SW 1271 (cell line): ENCODE measurements around the gene REXO5.
"Not testable (repeated sequence)": the region's sequence is repeated elsewhere in the genome, so short reads cannot be mapped to it uniquely, and the experiment has no call there.

Experiments used
- DNase-seq, 2 experiments: peaks; one replicate each; lab custom pipeline; 2025; lab: John Stamatoyannopoulos, UW

REXO5 gene

DNA sequence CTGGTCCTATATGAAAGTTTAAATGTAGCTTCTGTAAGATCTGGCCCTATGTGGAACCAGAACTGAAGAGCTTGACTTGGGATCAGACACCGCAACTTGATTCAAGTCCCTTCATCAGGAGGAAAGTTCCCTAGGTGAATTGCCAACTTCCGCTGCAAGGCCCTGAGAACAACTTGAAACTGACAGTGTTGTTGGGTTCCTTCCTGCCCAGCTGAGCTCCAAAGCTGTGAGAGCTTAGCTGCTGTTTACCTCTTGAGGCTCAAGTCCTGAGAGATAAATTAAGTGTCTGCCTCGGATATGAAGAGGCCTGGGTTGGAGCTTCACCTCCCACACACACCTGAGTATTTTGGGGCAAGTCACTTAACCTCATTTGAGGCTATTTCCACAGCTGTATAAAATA is 44.7 kb downstream of the REXO5 start:
- DNase-seq: no peak

DNA sequence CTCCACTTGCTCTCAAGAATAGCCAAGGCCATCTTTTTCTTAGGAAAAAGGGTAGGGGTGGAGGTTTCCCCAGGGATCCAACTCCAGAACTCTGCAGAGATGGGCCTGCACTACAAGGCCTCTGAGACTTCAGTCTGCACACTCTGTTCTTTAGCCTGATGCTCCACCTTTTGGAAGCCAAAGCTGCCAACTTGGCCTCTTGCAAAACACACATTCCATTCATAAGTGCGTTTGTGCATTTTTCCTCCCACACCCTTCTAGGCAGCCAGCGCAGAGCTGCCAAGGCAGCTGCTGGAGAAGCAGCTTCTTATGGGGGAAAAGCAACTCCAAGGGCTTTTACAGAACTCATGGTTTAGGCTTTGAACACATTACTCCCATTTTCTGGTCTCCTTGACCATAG is 45.3 kb downstream of the REXO5 start:
- peak; percentile 4 to 57 for DNase-seq

DNA sequence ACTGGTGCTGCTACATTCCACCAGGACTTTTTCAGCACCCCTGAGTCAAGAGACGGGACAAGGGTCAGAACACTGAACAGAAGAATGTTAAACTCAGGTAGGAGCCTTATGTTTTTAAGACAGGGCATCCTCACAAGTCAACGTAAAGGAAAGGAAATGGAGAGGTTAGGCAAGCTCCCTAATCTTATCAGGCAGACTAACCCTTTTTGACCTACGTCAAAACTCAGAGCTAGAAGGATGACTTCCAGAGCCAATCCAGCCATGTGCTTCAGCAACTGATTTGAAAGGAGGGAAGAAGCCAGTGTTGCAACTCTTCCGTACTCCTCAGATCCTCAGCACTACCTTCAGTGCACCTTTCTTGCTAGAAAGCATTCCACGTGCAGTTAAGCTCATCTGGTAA is 46.8 kb downstream of the REXO5 start:
- no peak for DNase-seq

DNA sequence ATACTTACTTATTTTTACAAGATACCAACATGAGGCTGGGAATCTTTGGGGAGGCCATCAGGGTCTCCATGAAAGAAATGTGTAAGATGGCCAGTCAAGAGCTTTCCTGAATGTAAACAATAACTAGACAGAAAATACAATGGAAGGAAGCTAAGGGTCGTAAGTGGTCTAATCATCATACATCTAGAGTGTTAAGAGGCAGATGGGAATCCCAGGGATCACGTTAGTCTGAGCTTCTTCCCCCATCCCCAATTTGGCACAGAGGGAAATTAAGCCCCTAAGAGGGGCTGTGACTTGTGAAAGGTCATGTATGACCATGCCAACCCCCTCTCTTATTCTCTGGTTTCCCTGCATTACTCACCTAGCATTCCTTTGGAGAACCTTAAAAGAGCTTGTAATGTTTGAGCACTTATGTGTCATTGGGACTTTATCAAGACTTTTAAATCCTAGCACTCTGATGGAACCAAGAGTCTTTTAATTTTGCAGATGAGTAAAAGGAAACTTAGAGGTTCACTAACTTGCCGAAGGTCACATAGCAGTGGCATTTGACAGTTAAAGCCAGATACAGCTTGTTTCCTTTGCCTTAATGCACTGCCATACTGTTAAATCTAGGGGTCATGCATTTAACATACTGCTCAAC is 47.8 kb downstream of the REXO5 start:
- no peak for DNase-seq

DNA sequence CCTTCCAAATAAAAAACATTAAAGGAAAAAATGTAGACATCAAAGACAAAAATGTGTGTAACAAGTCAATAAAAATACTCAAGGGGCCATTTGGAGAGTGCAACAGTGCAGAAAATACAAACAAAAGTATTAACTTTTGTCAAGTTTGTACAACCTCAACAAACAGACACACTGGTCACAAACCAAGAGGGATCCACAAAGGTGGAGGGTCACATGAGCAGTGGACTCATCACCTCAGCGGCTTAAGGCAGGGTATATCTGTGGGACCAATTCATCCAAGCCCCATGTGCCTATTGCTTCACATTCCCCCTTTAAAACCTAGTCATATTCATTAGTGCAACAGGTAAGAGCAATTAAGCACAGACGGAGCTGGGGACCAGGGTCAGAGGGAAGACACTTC is 48.6 kb downstream of the REXO5 start:
- DNase-seq: no peak

DNA sequence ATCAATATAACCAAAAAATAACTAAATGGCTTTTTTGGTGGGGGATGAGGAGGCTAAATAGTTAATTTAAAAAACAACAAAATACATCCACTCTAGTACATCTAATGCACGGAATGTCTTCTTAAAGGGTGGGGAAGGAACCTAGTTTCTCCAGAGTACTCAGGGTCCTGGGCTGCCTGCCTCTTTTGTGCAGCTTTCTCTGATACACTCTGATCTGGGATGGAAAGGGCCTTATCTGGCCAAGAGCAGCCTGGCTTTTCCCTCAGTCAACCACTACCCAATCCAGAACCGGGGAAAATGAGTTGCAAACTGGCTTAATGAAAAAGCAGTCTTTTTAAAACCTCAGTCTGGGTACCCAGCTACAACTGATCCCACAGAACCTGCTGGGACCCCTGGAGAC is 51.0 kb downstream of the REXO5 start:
- no peak for DNase-seq

DNA sequence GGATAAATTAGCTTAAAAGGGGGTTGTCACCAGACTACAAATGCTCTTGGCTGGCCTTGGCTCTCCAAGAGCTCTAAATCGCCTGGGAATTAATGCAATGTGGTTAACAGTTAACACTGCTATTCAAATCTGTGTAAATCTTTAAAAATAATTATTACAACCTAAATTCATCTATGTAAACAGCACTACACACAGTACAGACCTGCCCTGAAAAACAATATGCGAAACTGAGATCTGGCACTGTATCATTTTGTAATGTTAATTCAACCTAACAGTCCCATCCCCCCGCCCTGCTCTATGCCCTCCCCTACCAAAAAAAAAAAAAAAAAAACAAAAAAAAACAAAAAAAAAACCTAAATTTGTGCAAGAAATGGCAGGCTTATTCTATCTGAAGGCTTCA is 52.9 kb downstream of the REXO5 start:
- DNase-seq: no peak

DNA sequence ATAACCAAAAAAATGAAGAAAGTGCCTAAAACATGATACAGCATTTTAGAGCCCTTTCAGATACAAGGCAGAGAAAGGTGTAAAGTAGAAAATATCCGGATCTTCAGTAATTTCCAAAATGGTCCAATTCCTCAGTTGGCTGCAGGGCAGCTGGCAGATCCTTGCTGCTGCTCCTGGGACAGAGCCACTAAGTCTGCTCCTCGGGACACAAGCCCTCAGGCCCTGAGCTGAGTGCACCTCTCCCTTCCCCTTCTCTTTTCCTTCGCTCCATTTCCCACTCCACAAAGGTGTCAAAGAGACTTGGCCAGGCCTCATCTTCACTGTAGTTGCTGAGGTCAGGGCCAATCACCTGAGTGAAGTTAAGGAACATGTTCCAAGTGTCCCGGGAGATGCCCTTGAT is 53.4 kb downstream of the REXO5 start:
- no peak for DNase-seq

DNA sequence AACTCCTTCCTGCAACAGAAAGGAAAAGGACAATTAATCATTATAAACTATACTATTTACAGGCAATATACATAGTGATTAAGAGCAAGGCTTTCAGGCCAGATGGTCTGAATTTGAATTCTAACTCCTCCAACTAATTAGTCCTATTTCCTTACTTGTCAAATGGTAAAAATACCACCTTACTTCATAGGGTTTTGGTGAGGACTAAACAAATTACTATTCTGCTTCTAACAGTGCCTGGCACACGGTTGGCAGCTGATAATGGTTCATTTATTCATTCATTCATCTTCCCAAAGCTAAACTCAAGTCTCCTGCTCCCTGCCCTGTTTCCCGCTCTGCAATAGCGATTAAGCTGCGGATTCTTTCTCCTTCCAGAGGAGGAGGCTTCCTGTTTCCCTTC is 54.0 kb downstream of the REXO5 start:
- DNase-seq: no peak

DNA sequence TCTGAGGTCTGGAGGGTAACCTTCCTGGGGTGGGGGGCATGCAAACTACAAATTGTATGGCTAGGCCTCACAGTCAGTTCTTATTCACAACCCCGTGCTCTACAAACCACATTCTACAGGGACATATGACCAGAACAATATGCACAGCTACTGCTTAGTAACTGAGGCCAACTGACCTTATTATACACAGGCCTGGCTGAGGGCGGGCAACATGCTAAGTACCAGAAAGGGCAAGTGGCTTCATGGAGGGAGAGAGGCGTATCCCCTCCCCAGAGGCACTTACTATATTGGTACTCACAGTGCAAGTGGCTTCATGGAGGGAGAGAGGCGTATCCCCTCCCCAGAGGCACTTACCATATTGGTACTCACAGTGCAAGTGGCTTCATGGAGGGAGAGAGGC is 54.7 kb downstream of the REXO5 start:
- not testable (repeated sequence) for DNase-seq

- DNase-seq: no peak
These were observed 56.0 kb downstream of the REXO5 start for GRCh38 chr16:20862162-20862960.

DNA sequence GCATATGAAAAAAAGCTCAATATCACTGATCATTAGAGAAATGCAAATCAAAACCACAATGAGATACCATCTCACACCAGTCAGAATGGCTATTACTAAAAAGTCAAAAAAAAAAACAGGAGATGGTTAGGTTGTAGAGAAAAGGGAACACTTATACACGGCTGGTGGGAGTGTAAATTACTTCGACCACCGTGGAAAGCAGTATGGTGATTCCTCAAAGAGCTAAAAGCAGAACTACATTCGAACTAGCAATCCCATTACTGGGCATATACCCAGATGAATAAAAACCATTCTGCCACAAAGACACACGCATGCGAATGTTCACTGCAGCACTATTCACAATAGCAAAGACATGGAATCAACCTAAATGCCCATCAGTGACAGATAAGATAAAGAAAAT is 58.0 kb downstream of the REXO5 start:
- not testable (repeated sequence) for DNase-seq

- DNase-seq: peak in 1 of 2 experiments; percentile 14
These were observed 59.2 kb downstream of the REXO5 start for GRCh38 chr16:20865420-20866131.

DNA sequence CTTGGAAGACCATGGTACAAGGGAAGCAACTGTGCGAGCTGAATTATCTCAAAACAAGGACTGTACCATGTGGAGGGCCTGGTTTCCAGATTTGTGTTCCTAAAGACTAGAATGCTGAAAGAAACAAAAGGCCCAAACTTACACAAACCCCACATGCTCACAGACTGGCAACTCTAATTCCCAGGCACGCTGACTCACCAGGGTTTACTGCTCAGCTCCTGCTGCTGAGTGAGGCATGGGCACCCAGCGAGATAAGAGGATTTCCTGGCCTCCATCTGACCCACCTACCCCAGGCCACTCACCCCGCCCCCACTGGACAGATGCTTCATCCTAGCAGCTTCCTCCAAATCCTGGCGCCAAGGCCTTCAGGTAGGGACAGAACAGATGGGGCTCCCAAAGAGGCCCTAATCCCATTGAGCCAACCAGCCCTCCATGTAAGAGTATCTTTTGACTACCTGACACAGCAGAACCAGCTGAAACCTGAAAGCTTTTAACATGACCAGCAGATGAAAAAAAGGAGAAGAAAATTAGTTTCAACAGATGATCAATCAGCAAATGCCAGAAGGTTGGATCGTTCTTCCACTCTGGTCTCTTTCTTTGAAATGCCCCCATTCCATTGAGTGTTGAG is 59.9 kb downstream of the REXO5 start:
- DNase-seq: peak; percentile 5 to 66

DNA sequence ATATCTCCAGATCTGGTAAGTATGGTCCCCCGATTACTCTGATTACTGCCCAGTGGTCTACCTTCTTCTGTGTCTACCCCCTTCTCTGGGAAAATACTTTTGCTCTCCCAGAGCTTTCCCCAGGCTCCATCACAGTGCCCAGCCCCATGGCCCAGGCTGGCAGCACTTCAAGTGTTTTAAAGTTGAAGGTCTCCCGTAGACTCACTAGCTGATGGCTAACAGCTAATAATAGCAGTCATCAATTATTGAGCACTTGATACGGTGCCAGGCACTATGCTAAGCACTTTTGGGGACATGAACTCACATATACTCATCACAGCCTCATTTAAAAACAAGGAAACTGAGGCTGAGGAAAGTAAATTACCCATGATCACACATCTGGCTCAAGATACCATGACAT is 60.5 kb downstream of the REXO5 start:
- no peak for DNase-seq

- no peak for DNase-seq
These were observed 61.3 kb downstream of the REXO5 start for GRCh38 chr16:20867585-20867984.

GRCh38 chr16:20868890-20869289 is 62.6 kb downstream of the REXO5 start:
- peak in 1 of 2 experiments; percentile 5 for DNase-seq

- DNase-seq: no peak
These were observed 63.9 kb downstream of the REXO5 start for GRCh38 chr16:20870122-20870820.

DNA sequence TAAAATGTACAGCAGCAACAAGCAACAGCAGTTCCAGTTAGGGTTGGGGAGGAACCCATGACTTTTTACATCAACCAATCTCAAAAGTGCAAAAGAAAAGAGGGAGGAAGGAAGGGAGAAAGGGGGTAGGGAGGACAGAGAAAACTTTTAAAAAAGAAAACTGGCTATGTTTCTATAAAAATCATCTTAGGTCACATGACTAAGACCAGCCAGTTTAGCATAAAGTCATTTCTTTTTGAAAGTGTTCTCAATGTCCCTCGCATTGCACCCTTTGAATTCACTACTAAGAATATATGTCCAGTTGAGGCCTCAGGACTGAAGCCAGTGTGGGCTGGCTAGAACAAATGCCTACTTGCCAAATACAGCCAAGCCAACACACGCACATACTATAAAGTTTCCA is 64.9 kb downstream of the REXO5 start:
- DNase-seq: no peak

GRCh38 chr16:20871941-20872815 is 65.9 kb downstream of the REXO5 start:
- DNase-seq: no peak

GRCh38 chr16:20873331-20873730 is 67.0 kb downstream of the REXO5 start:
- DNase-seq: no peak
